GM23338 (cell line): ENCODE results near the gene SPRY4.

ENCODE experiments used
- EZH2 ChIP-seq: fragments of 200-600 bp; sonication (generic); IDR thresholded peaks from one replicate; pipeline ENCODE4 v1.8.0; 2017; ENCODE audit warnings: antibody characterized with exemption, mild to moderate bottlenecking, low read depth; ENCODE audit not compliant: unreplicated experiment
- EZH2phosphoT487 ChIP-seq: fragments of 200-600 bp; sonication (generic); IDR thresholded peaks from one replicate; pipeline ENCODE4 v1.8.1; 2018; ENCODE audit warnings: antibody characterized with exemption; ENCODE audit not compliant: unreplicated experiment
- NANOG ChIP-seq: IDR thresholded peaks from 2 replicates; pipeline ENCODE4 v1.6.1; 2016; ENCODE audit warnings: antibody characterized with exemption, borderline replicate concordance
- POLR2AphosphoS5 ChIP-seq: IDR thresholded peaks from 2 replicates; pipeline ENCODE4 v1.6.1; 2016; ENCODE audit warnings: antibody characterized with exemption, low read depth
- REST ChIP-seq: IDR thresholded peaks from one replicate; pipeline ENCODE4 v1.6.1; 2018; ENCODE audit warnings: antibody characterized with exemption; ENCODE audit not compliant: unreplicated experiment
- TF ChIP-seq, protein P1 (sequence below), 2 experiments: fragments of 200-600 bp in 1 of 2; sonication (generic) in 1 of 2; conservative IDR thresholded peaks; 2 replicates each; pipeline versions ENCODE4 v1.5.1 to v1.6.1; 2016 to 2017; ENCODE audit warnings: antibody characterized with exemption in 2 of 2, low read depth in 2 of 2, mild to moderate bottlenecking in 2 of 2, moderate library complexity in 1 of 2

DNA sequence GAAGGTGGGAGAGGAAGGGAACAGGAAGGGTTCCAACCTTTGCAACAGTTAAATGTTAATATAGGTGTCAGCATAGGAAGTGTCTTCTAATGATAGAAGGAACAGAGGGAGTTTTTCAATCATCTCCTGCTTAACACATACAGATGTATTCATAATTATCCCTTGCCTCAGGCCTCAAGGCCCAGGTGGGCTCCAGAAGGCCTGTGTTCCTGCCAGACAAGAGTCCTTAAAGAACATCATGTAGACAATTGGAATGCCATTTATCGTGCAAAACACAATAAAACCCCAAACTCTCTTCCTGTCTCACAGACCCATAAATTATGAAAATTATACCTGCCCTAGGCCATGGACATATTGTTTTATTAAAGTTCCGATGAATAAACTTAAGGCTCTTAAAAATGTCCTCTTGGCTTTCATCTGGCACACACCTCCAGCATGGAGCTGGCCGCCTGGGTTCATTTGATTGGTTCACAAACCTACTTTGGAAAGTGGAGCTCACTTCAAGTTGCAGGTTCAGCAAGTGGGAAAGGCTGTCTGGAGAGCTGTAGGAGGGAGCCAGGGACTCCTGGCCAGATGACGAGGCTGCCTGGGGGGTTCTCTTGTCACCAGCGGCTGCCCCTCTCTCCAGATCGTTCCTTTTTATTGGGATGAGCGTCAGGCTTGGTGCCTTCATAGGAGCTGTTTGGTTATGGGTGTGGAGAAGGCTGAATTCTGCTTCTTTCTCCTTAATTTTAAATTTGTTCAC is 17.5 kb downstream of the SPRY4 start:
- TF ChIP-seq, protein P1, sequence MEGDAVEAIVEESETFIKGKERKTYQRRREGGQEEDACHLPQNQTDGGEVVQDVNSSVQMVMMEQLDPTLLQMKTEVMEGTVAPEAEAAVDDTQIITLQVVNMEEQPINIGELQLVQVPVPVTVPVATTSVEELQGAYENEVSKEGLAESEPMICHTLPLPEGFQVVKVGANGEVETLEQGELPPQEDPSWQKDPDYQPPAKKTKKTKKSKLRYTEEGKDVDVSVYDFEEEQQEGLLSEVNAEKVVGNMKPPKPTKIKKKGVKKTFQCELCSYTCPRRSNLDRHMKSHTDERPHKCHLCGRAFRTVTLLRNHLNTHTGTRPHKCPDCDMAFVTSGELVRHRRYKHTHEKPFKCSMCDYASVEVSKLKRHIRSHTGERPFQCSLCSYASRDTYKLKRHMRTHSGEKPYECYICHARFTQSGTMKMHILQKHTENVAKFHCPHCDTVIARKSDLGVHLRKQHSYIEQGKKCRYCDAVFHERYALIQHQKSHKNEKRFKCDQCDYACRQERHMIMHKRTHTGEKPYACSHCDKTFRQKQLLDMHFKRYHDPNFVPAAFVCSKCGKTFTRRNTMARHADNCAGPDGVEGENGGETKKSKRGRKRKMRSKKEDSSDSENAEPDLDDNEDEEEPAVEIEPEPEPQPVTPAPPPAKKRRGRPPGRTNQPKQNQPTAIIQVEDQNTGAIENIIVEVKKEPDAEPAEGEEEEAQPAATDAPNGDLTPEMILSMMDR (conservative IDR thresholded peaks at IDR 0.05; ENCODE audit: low read depth in 2 of 2), result no peak
- TF ChIP-seq POLR2AphosphoS5 (no peak; the same call in 1 of the 2 replicates), EZH2phosphoT487 (no peak), EZH2 (no peak), REST (no peak), NANOG (no peak)
